TTC549 (cell line): ENCODE results near the gene TSPAN10.
"Not testable (repeated sequence)": the region's sequence is repeated elsewhere in the genome, so short reads cannot be mapped to it uniquely, and the experiment has no call there.

Experiments
- FAIRE-seq: peaks from 2 replicates; lab custom pipeline; 2012; peaks lifted over from hg19 to GRCh38; lab: Jason Lieb, UNC

Gene TSPAN10

GRCh38 chr17:81636505-81637288 lies at the start of gene TSPAN10, which contains the start of gene NPLOC4:
TSPAN10 (plus strand) TSS chr17:81637196; CDS start chr17:81642413, 5,217 bp downstream.
NPLOC4 (minus strand) TSS chr17:81637112; CDS start chr17:81636930, 182 bp downstream.
- no peak for FAIRE-seq

- no peak for FAIRE-seq
Observed at GRCh38 chr17:81589612-81590011, 47.4 kb upstream of the TSPAN10 start.

- FAIRE-seq, result no peak
Observed at GRCh38 chr17:81590121-81590520, 46.9 kb upstream of the TSPAN10 start.

GRCh38 chr17:81591971-81592370 lies 45.0 kb upstream of the TSPAN10 start:
- FAIRE-seq, result no peak

- FAIRE-seq, result no peak
Observed at GRCh38 chr17:81593105-81593871, 43.7 kb upstream of the TSPAN10 start.

- FAIRE-seq, result no peak
Observed at GRCh38 chr17:81599719-81600486, 37.1 kb upstream of the TSPAN10 start.

- peak; percentile 88 for FAIRE-seq
Observed at GRCh38 chr17:81601525-81602120, 35.4 kb upstream of the TSPAN10 start.

GRCh38 chr17:81603846-81604610 lies 33.0 kb upstream of the TSPAN10 start:
- no peak for FAIRE-seq

- no peak for FAIRE-seq
Observed at GRCh38 chr17:81607431-81607830, 29.6 kb upstream of the TSPAN10 start.

- FAIRE-seq, result no peak
Observed at GRCh38 chr17:81608082-81608481, 28.9 kb upstream of the TSPAN10 start.

GRCh38 chr17:81608605-81609004 lies 28.4 kb upstream of the TSPAN10 start:
- FAIRE-seq, result no peak

GRCh38 chr17:81609541-81610311 lies 27.3 kb upstream of the TSPAN10 start:
- FAIRE-seq, result no peak

GRCh38 chr17:81612172-81612970 lies 24.6 kb upstream of the TSPAN10 start:
- no peak for FAIRE-seq

GRCh38 chr17:81615401-81615930 lies 21.5 kb upstream of the TSPAN10 start:
- no peak for FAIRE-seq

GRCh38 chr17:81616877-81617276 lies 20.1 kb upstream of the TSPAN10 start:
- FAIRE-seq, result no peak

- not testable (repeated sequence) for FAIRE-seq
Observed at GRCh38 chr17:81618307-81618706, 18.7 kb upstream of the TSPAN10 start.

- no peak for FAIRE-seq
Observed at GRCh38 chr17:81621494-81622130, 15.4 kb upstream of the TSPAN10 start.

GRCh38 chr17:81630274-81630673 lies 6.7 kb upstream of the TSPAN10 start:
- no peak for FAIRE-seq

GRCh38 chr17:81631482-81631881 lies 5.5 kb upstream of the TSPAN10 start:
- FAIRE-seq, result no peak
